HG03103 (cell line): ENCODE measurements around the gene SPATA2L.
"Not testable (repeated sequence)": the region's sequence is repeated elsewhere in the genome, so short reads cannot be mapped to it uniquely, and the experiment has no call there.

Source experiments
- ATAC-seq: cut with Tn5 transposase; IDR thresholded peaks from one replicate; pipeline ENCODE4 v1.9.1; 2021; ENCODE audit warnings: low read depth; ENCODE audit not compliant: unreplicated experiment

Gene SPATA2L

GRCh38 chr16:89708481-89708931, 7.0 kb upstream of the SPATA2L start:
- ATAC-seq, result no peak

DNA sequence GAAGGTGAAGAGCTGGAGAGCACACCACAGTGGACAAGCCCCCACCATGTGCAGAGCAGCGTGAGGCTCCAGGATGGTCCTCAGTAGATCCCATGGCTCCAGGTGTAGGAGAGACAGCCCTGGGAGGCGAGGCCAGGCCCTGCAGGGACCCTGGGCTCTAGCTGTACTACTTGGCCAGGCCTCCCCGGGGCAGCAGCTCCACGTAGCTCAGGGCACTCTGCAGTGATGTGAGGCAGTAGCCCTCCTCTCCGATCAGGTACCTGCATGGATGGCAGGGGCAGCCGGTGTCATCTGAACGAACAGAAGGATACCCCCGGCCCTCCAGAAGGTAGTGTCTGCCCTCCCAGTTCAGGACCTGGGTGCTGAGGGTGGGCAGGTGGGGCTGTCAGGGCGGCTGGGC, 6.2 kb upstream of the SPATA2L start:
- ATAC-seq, result no peak

DNA sequence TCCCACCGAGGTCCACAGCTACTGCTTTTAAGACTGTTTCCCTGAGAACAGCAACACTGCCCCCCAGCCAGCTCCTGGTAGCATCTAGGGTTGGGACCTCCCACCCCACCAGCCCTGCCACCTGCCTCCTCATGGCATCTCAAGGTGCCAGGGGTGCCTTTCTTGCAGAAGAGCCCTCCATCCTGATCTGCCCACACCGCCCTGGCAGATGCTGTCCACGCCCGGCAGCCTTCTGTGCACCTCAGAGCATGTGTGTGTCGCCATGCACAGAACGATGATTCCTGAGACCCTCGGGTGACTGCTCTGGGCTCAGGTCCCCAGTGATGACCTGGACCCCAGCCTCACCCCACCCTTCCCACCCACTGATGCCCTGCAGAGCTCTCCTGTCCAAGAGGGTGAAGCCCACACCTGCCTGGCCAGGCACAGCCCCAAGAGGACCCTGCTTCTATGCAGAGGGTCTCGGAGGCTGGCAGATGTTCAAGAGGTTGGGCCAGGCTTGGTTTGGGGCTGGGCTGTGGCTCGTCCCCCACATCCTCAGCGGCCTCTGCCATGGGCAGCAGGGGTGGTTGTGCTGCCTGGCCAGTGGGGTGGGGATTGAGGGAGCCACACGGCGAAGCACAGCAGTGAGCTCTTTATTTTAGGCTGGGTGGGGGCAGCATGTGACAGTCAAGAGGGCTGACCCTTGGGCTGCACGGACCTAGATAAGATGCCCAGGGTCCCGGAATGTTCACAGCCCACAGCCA, 5.2 kb upstream of the SPATA2L start:
- no peak for ATAC-seq

DNA sequence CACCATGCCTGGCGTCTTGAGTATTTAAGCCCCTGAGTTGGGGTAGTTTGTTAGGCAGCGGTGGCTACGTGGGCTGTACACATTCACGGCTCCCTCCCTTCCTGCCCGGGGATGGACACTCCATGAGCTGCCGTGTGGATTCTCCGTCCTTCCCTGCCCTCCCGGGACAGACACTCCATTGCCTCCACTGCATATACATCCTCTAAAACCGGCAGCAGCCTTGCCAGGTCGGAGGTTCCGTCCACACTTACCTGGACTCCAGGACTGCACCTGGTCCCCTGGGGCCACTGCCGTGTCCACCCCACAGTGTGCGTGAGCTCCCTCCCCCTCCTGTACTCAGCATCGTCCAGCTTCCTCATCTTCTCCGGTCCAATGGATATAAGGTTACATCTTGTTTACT, 3.5 kb upstream of the SPATA2L start:
- ATAC-seq, result no peak

- no peak for ATAC-seq
These were observed 2.8 kb upstream of the SPATA2L start for GRCh38 chr16:89704281-89704680.

DNA sequence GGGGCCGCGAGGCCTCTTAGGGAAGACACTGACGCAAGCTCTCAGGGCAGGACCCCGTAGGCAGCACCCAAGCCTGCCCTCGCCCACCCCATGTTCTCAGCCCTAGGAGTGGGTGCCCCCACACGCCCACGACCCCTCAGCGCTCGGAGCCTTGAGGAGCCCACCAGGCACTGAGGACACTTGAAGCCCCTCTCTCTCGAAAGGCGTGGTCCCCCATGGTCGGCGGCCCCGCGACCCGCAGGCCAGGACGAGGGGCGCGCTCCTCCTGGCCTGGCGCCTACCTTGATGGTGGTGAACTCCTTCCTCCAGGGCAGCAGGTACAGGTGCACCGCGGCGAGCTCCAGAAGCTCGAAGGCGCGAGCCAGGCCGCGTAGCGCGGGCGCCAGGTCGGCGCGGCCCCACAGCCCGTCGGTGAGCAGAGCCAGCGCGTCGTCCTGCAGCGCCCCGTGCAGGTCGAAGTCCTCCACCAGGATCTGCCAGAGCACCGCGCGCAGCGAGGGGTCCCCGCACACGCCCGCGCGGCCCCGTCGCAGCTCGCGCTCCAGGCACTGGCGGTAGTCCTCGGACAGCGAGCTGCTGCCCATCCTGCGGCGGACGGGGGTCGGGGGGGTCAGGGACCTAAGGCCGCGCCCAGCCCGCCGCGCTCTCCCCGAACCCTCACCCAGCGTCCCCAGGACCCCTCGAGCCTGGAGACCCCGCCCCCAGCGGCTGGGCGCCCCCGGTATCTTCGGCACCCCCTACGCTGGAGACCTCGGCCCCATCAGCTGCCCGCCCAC, 668 bp downstream of the SPATA2L start:
- ATAC-seq, result no peak

GRCh38 chr16:89700100-89700648, 1.3 kb downstream of the SPATA2L start:
- ATAC-seq, result peak; percentile 30

DNA sequence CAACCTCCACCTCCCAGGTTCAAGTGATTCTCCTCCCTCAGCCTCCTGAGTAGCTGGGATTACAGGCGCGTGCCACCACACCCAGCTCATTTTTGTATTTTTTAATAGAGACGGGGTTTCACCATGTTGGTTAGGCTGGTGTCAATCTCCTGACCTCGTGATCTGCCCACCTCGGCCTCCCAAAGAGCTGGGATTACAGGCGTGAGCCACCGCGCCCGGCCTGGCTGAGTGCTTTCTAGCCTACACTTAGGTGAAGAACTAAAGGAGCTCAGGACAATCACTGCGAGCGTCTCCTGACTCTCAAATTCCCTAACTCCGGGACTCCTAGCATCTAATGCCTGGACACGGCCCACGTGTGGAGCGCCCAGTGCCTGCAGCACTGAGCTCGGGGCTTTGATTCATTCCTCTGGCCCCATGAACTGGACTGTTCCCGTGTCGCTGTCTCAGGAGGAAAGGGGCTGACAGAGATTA, 1.8 kb downstream of the SPATA2L start:
- not testable (repeated sequence) for ATAC-seq

DNA sequence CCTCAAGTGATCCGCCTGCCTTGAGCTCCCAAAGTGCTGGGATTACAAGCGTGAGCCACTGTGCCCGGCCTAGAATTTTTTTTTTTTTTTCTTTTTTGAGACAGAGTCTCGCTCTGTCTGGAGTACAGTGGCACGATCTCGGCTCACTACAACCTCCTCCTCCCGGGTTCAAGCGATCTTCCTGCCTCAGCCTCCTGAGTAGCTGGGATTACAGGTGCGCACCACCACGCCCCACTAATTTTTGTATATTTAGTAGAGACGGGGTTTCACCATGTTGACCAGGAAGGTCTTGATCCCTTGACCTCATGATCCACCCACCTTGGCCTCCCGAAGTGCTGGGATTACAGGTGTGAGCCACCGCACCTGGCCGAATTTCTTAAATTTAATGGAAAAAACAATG, 2.8 kb downstream of the SPATA2L start:
- ATAC-seq, result not testable (repeated sequence)

GRCh38 chr16:89697616-89698331, 3.7 kb downstream of the SPATA2L start:
- no peak for ATAC-seq

GRCh38 chr16:89697161-89697615, 4.3 kb downstream of the SPATA2L start:
- ATAC-seq, result no peak

- ATAC-seq, result no peak
These were observed 4.8 kb downstream of the SPATA2L start for GRCh38 chr16:89696670-89697128.

- no peak for ATAC-seq
These were observed 5.4 kb downstream of the SPATA2L start for GRCh38 chr16:89695875-89696669.

DNA sequence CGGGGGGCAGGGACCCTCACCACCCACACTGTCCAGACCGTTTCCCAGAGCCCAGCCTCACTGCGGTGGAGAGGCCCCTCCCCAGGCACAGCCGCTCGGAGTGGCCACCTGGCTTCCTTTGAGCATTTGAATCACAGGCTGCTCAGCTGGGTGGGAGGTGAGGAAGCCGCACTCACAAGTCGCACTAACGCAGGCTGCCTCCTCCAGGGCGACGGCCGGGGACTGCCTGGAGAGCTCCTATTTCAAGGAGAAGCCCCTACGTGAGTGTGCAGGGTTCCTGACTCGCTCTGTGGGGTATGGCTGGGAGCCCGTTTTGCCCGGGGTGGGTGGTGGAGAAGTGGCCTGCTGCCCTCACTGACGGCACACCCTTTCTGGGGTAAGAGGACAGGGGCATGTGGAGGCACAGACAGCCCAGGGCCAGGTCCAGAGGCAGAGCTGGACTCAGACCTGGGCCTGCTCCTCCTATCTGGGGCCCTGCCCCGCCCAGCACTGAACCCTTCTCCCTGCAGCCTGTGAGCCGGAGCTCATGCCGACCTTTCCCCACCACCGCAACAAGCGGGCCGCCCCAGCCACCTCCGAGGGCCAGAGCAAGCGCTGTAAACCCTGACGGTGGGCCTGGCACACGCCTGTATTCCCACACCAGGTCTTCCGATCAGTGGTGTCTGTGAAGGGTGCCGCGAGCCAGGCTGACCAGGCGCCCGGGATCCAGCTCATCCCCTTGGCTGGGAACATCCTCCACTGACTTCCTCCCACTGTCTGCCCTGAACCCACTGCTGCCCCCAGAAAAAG, 6.2 kb downstream of the SPATA2L start:
- ATAC-seq, result no peak

GRCh38 chr16:89694784-89695085, 6.8 kb downstream of the SPATA2L start:
- ATAC-seq, result not testable (repeated sequence)

DNA sequence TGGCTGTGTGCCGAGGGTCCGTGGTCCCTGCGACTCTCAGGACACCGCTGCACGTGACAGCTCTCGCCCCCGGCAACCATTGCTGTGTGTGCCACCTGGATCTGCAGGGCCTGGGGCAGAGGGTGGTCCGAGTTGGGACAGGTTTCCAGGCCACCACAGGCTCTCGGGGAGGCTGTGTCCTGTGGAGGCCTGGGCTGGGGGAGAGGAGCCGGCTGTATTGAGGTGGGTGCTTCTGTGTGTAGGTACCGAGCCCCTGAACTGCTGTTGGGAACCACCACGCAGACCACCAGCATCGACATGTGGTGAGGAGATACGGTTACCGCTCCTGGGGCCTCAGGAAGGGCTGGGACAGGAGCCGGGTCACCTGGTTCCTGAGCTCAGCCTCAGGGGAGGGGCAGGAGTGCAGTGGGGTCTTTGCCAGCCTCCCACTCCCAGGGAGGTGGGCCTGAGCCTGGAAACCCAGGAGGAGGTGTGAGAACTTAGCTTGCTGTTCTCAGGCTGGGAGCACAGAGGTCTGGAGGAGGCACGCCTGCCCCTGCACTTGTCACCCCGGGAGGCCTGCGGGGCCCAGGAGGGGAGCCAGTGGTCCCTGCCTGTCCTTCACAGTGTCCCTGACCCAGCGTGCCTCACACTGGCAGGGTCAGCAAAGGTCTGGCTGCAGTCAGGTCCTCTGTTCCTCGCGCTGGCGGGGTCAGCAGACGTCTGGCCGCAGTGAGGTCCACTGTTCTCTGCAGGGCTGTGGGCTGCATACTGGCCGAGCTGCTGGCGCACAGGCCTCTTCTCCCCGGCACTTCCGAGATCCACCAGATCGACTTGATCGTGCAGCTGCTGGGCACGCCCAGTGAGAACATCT, 7.3 kb downstream of the SPATA2L start:
- no peak for ATAC-seq

GRCh38 chr16:89693289-89693731, 8.2 kb downstream of the SPATA2L start:
- no peak for ATAC-seq

GRCh38 chr16:89691986-89692569, 9.4 kb downstream of the SPATA2L start:
- ATAC-seq, result no peak
